Osteocyte (in vitro differentiated cells): ENCODE results near the gene URM1. TPM values are rescaled to one million over a fixed set of nuclear protein-coding genes. Genes with fewer than 3 reads are reported as not detected.

Experiments
- DNase-seq: peaks from one replicate; pipeline ENCODE4 v3.0.0; 2021; ENCODE audit warnings: mixed read lengths; ENCODE audit not compliant: unreplicated experiment; ENCODE audit errors: extremely low spot score
- H3K27ac Mint-ChIP-seq: one replicate; pipeline ENCODE4 v1.8.0; 2021; ENCODE audit warnings: mild to moderate bottlenecking, mixed read lengths; ENCODE audit not compliant: unreplicated experiment
- H3K27me3 Mint-ChIP-seq: one replicate; pipeline ENCODE4 v1.8.0; 2021; ENCODE audit warnings: mixed read lengths; ENCODE audit not compliant: unreplicated experiment
- H3K36me3 Mint-ChIP-seq: one replicate; pipeline ENCODE4 v1.8.0; 2021; ENCODE audit warnings: mixed read lengths; ENCODE audit not compliant: unreplicated experiment
- H3K4me1 Mint-ChIP-seq: one replicate; pipeline ENCODE4 v1.8.0; 2021; ENCODE audit warnings: mixed read lengths; ENCODE audit not compliant: unreplicated experiment
- H3K4me3 Mint-ChIP-seq: one replicate; pipeline ENCODE4 v1.8.0; 2021; ENCODE audit warnings: mild to moderate bottlenecking, moderate library complexity, mixed read lengths; ENCODE audit not compliant: unreplicated experiment
- H3K9me3 Mint-ChIP-seq: one replicate; pipeline ENCODE4 v1.8.0; 2021; ENCODE audit warnings: mixed read lengths; ENCODE audit not compliant: unreplicated experiment
- CTCF ChIP-seq: fragments of 200-600 bp; sonication (generic); IDR thresholded peaks from 2 replicates; pipeline ENCODE4 v1.5.0; 2021; ENCODE audit warnings: antibody characterized with exemption, mild to moderate bottlenecking, moderate library complexity
- total RNA-seq: library from RNA; stranded (reverse); gene quantifications from 2 replicates; pipeline ENCODE4 v1.2.1, GENCODE V29; 2021

URM1 gene
- total RNA-seq, 1 donor from 2014 or later, result 62.0 TPM

GRCh38 chr9:128404560-128404959, 33.4 kb downstream of the URM1 start:
- DNase-seq, result no peak
- Mint-ChIP-seq H3K27ac (no peak overlapping the region), H3K4me3 (no peak overlapping the region), H3K36me3 (no peaks in the 10 kb centered on the region), H3K4me1 (peaks cover 2% of the 10 kb centered on the region), H3K9me3 (no peaks in the 10 kb centered on the region), H3K27me3 (peaks cover 9% of the 10 kb centered on the region)
- TF ChIP-seq CTCF, result no peak

- TF ChIP-seq CTCF, result no peak
- peaks cover 6% of the 10 kb centered on the region for H3K27me3 Mint-ChIP-seq
- H3K4me3 Mint-ChIP-seq, result no peak overlapping the region
- no peak for DNase-seq
- H3K36me3 Mint-ChIP-seq, result no peaks in the 10 kb centered on the region
- peaks cover 2% of the 10 kb centered on the region for H3K4me1 Mint-ChIP-seq
- no peaks in the 10 kb centered on the region for H3K9me3 Mint-ChIP-seq
- no peak overlapping the region for H3K27ac Mint-ChIP-seq
Observed at GRCh38 chr9:128405077-128405779, 34.1 kb downstream of the URM1 start.

- H3K9me3 Mint-ChIP-seq, result no peaks in the 10 kb centered on the region
- H3K27me3 Mint-ChIP-seq, result peaks cover 2% of the 10 kb centered on the region
- no peak for DNase-seq
- H3K27ac Mint-ChIP-seq, result no peak overlapping the region
- TF ChIP-seq CTCF, result no peak
- H3K4me3 Mint-ChIP-seq, result no peak overlapping the region
- peaks cover 2% of the 10 kb centered on the region for H3K4me1 Mint-ChIP-seq
- H3K36me3 Mint-ChIP-seq, result no peaks in the 10 kb centered on the region
Observed at GRCh38 chr9:128405780-128406171, 34.6 kb downstream of the URM1 start.

- no peaks in the 10 kb centered on the region for H3K36me3 Mint-ChIP-seq
- no peak overlapping the region for H3K4me3 Mint-ChIP-seq
- H3K9me3 Mint-ChIP-seq, result no peaks in the 10 kb centered on the region
- DNase-seq, result no peak
- no peak for TF ChIP-seq CTCF
- H3K27me3 Mint-ChIP-seq, result peaks cover 7% of the 10 kb centered on the region
- no peak overlapping the region for H3K27ac Mint-ChIP-seq
- H3K4me1 Mint-ChIP-seq, result peaks cover 2% of the 10 kb centered on the region
Observed at GRCh38 chr9:128406848-128407391, 35.7 kb downstream of the URM1 start.

- H3K36me3 Mint-ChIP-seq, result no peaks in the 10 kb centered on the region
- no peak for TF ChIP-seq CTCF
- H3K4me3 Mint-ChIP-seq, result no peak overlapping the region
- DNase-seq, result no peak
- peaks cover 2% of the 10 kb centered on the region for H3K4me1 Mint-ChIP-seq
- no peaks in the 10 kb centered on the region for H3K9me3 Mint-ChIP-seq
- peaks cover 12% of the 10 kb centered on the region for H3K27me3 Mint-ChIP-seq
- no peak overlapping the region for H3K27ac Mint-ChIP-seq
Observed at GRCh38 chr9:128408963-128409431, 37.8 kb downstream of the URM1 start.
